Measurements from ENCODE around the gene LTBP1. TPM values are rescaled to one million over a fixed set of nuclear protein-coding genes. Genes with fewer than 3 reads are reported as not detected.

Gene LTBP1
- total and polyA plus RNA-seq, 11 donors: 23.5 to 150 (median 102) TPM

- H3K27ac ChIP-seq: peak overlapping the region in 8 of 12 donors; percentile 25 to 61 (median 52)
- DNase-seq: peak in 1 of 5 donors; percentile 15
- ATAC-seq: peak; percentile 43 to 80 (median 76)
- H3K4me3 ChIP-seq: no peak overlapping the region
- H3K4me1 ChIP-seq: peaks cover 2 to 56% (median 23%) of the 10 kb centered on the region in 12 donors
- 48 to 61% (median 61%) methylated on average over 11 of the region's 11 CpGs for WGBS, 4 donors
- intact Hi-C loops (cut with DNase I): no loop called here
- no peaks in the 10 kb centered on the region for H3K27me3 ChIP-seq
- peaks cover 0 to 8% (median 0%) of the 10 kb centered on the region in 9 donors for H3K36me3 ChIP-seq
- TF ChIP-seq CTCF (IDR thresholded peaks at IDR 0.05) (no peak), POLR2A (IDR thresholded peaks at IDR 0.05) (no peak)
- no peaks in the 10 kb centered on the region for H3K9me3 ChIP-seq
Observed at GRCh38 chr2:33108483-33109443, 162.0 kb downstream of the LTBP1 start.

DNA sequence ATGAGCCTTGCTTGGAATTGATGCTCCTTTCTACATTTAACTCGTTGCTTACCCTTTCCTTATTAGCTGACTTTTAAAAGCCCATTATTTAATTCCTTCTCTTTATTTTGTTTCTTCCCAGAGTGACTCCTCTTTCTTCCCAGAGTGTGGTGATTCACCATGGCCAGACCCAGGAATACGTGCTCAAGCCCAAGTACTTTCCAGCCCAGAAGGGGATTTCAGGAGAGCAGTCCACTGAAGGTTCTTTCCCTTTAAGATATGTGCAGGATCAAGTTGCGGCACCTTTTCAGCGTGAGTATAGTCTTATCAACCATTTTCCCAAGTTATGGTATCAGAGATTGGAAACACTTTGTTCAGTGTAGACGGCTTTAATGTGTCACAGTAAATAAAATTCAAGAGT, 163.7 kb downstream of the LTBP1 start:
- no peak for TF ChIP-seq CTCF (IDR thresholded peaks at IDR 0.05)
- no peak for TF ChIP-seq POLR2A (IDR thresholded peaks at IDR 0.05)
- no peak for DNase-seq
- Histone ChIP-seq H3K36me3 (peaks cover 0 to 8% (median 0%) of the 10 kb centered on the region in 9 donors), H3K9me3 (no peaks in the 10 kb centered on the region), H3K27me3 (no peaks in the 10 kb centered on the region), H3K4me1 (peaks cover 0 to 46% (median 16%) of the 10 kb centered on the region in 12 donors), H3K4me3 (no peak overlapping the region), H3K27ac (peak overlapping the region in 1 of 12 donors; percentile 15)
- WGBS, 4 donors: 62 to 76% (median 70%) methylated on average over 5 of the region's 5 CpGs
- intact Hi-C loops (cut with DNase I): no loop called here
- no peak for ATAC-seq

GRCh38 chr2:33111002-33111446, 164.3 kb downstream of the LTBP1 start:
- H3K4me3 ChIP-seq: no peak overlapping the region
- ATAC-seq (peak; percentile 14 to 75 (median 62)), DNase-seq (peak in 2 of 5 donors; percentile 39 to 53)
- peaks cover 0 to 46% (median 17%) of the 10 kb centered on the region in 12 donors for H3K4me1 ChIP-seq
- no peaks in the 10 kb centered on the region for H3K9me3 ChIP-seq
- TF ChIP-seq POLR2A (IDR thresholded peaks at IDR 0.05): no peak
- no peak for TF ChIP-seq CTCF (IDR thresholded peaks at IDR 0.05)
- H3K27ac ChIP-seq: peak overlapping the region in 2 of 12 donors; percentile 15 to 26
- intact Hi-C loops (cut with DNase I): no loop called here
- 39 to 56% (median 53%) methylated on average over 10 of the region's 10 CpGs for WGBS, 4 donors
- peaks cover 0 to 8% (median 0%) of the 10 kb centered on the region in 9 donors for H3K36me3 ChIP-seq
- no peaks in the 10 kb centered on the region for H3K27me3 ChIP-seq

DNA sequence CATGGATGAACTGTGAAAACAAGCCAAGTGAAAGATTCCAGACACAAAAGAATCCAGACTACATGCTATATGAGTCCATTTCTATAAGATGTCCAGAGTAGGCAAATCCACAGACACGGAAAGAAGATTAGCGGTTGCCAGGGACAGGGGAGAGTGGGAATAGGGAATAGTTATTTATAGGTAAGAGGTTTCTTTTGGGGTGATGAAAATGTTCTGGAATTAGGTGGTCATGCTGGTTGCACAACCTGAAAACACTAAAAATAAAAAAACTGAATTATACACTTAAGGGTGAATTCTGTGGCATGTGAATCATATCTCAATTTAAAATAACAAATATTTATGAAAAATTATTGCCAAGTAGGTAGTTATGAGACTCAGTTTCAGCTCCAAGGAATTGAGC, 168.4 kb downstream of the LTBP1 start:
- intact Hi-C loops (cut with DNase I): no loop called here
- TF ChIP-seq POLR2A (IDR thresholded peaks at IDR 0.05) (no peak), CTCF (IDR thresholded peaks at IDR 0.05) (no peak)
- DNase-seq: no peak
- Histone ChIP-seq H3K4me1 (peaks cover 0 to 25% (median 5%) of the 10 kb centered on the region in 12 donors), H3K27me3 (no peaks in the 10 kb centered on the region), H3K36me3 (peaks cover 0 to 8% (median 0%) of the 10 kb centered on the region in 9 donors), H3K9me3 (no peaks in the 10 kb centered on the region), H3K4me3 (no peak overlapping the region), H3K27ac (no peak overlapping the region)
- WGBS, 4 donors: 88 to 98% (median 96%) methylated on average over 2 of the region's 2 CpGs
- no peak for ATAC-seq
